DOHH2 (cell line): ENCODE data around the gene PLCB4.

Experiments used
- H3F3A ChIP-seq: fragments of 200-600 bp; sonication (generic), shearing (Covaris generic); 2 replicates; pipeline ENCODE4 v1.6.0; 2016; ENCODE audit warnings: antibody characterized with exemption, mild to moderate bottlenecking; ENCODE audit not compliant: control insufficient read depth, insufficient read depth
- H3K27ac ChIP-seq: fragments of 200-600 bp; sonication (generic); 2 replicates; pipeline ENCODE4 v1.5.1; 2014; ENCODE audit warnings: low read depth, mild to moderate bottlenecking, low read length, moderate library complexity
- H3K27me3 ChIP-seq: fragments of 200-600 bp; sonication (generic); 2 replicates; pipeline ENCODE4 v1.6.1; 2014; ENCODE audit warnings: mild to moderate bottlenecking, low read length, mixed read lengths; ENCODE audit not compliant: control insufficient read depth
- H3K36me3 ChIP-seq: fragments of 200-600 bp; sonication (generic); 2 replicates; pipeline ENCODE4 v1.6.1; 2014; ENCODE audit warnings: mild to moderate bottlenecking, low read length, moderate library complexity, mixed read lengths; ENCODE audit not compliant: control insufficient read depth
- H3K4me1 ChIP-seq: fragments of 200-600 bp; sonication (generic); 2 replicates; pipeline ENCODE4 v1.6.1; 2014; ENCODE audit warnings: mild to moderate bottlenecking, low read length, mixed read lengths; ENCODE audit not compliant: control insufficient read depth
- H3K4me2 ChIP-seq: fragments of 200-600 bp; sonication (generic); 2 replicates; pipeline ENCODE4 v1.6.0; 2014; ENCODE audit warnings: mild to moderate bottlenecking, low read length, moderate library complexity
- H3K4me3 ChIP-seq: fragments of 200-600 bp; sonication (generic); 2 replicates; pipeline ENCODE4 v1.5.1; 2014; ENCODE audit warnings: mild to moderate bottlenecking, low read length, mixed read lengths
- H3K79me2 ChIP-seq: fragments of 200-600 bp; sonication (generic); 2 replicates; pipeline ENCODE4 v1.6.1; 2014; ENCODE audit warnings: mild to moderate bottlenecking, low read length, mixed read lengths; ENCODE audit not compliant: control insufficient read depth
- H3K9me2 ChIP-seq: fragments of 200-600 bp; sonication (generic); replicated peaks from 2 replicates; pipeline ENCODE4 v1.6.1; 2014; ENCODE audit warnings: mild to moderate bottlenecking, low read length, mixed read lengths; ENCODE audit not compliant: control insufficient read depth
- H3K9me3 ChIP-seq: fragments of 200-600 bp; sonication (generic); 2 replicates; pipeline ENCODE4 v1.6.1; 2014; ENCODE audit warnings: antibody characterized with exemption, low read length, mixed read lengths; ENCODE audit not compliant: control insufficient read depth, insufficient read depth
- H4K20me1 ChIP-seq: fragments of 200-600 bp; sonication (generic); 2 replicates; pipeline ENCODE4 v1.6.0; 2014; ENCODE audit warnings: low read depth, mild to moderate bottlenecking, antibody characterized with exemption, low read length, moderate library complexity; ENCODE audit not compliant: control insufficient read depth, insufficient read depth
- EZH2phosphoT487 ChIP-seq: fragments of 200-600 bp; sonication (generic); IDR thresholded peaks from 2 replicates; pipeline ENCODE4 v1.6.1; 2017; ENCODE audit warnings: borderline replicate concordance, mild to moderate bottlenecking, antibody characterized with exemption, low read length, moderate library complexity, mixed read lengths
- TF ChIP-seq, protein P1 (sequence below): fragments of 200-600 bp; sonication (generic); IDR thresholded peaks from one replicate; pipeline ENCODE4 v1.5.1; 2014; ENCODE audit warnings: antibody characterized with exemption, mild to moderate bottlenecking, low read depth, low read length; ENCODE audit not compliant: poor library complexity, severe bottlenecking

The PLCB4 gene

DNA sequence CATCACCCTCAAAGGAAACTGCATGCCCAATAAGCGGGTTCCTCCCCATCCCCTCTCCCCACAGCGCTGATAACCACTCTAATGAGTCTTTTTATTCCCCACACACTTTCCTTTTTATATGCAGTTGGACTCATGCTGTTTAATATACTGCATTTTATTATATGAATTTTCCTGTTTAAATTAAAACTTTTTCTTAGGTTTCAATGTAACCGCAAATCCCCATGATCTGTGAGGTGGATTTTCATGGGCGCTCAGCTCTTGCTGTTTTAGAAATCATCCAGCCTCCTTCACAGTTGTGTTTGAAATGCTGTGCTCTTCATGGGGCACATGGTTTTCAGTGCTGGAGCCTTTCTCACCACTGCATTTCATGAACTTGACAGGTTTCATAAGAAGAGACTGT lies 280.4 kb downstream of the PLCB4 start:
- Histone ChIP-seq H3K27ac (no peak overlapping the region), H3K9me3 (no peaks in the 10 kb centered on the region), H3K27me3 (no peaks in the 10 kb centered on the region), H3K4me1 (no peaks in the 10 kb centered on the region), H3K4me3 (no peak overlapping the region), H3K9me2 (no peaks in the 10 kb centered on the region), H3K79me2 (no peaks in the 10 kb centered on the region), H3K36me3 (no peaks in the 10 kb centered on the region), H3K4me2 (no peak overlapping the region), H3F3A (no peaks in the 10 kb centered on the region), H4K20me1 (no peaks in the 10 kb centered on the region)
- TF ChIP-seq, protein P1, sequence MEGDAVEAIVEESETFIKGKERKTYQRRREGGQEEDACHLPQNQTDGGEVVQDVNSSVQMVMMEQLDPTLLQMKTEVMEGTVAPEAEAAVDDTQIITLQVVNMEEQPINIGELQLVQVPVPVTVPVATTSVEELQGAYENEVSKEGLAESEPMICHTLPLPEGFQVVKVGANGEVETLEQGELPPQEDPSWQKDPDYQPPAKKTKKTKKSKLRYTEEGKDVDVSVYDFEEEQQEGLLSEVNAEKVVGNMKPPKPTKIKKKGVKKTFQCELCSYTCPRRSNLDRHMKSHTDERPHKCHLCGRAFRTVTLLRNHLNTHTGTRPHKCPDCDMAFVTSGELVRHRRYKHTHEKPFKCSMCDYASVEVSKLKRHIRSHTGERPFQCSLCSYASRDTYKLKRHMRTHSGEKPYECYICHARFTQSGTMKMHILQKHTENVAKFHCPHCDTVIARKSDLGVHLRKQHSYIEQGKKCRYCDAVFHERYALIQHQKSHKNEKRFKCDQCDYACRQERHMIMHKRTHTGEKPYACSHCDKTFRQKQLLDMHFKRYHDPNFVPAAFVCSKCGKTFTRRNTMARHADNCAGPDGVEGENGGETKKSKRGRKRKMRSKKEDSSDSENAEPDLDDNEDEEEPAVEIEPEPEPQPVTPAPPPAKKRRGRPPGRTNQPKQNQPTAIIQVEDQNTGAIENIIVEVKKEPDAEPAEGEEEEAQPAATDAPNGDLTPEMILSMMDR: no peak
- no peak for TF ChIP-seq EZH2phosphoT487

DNA sequence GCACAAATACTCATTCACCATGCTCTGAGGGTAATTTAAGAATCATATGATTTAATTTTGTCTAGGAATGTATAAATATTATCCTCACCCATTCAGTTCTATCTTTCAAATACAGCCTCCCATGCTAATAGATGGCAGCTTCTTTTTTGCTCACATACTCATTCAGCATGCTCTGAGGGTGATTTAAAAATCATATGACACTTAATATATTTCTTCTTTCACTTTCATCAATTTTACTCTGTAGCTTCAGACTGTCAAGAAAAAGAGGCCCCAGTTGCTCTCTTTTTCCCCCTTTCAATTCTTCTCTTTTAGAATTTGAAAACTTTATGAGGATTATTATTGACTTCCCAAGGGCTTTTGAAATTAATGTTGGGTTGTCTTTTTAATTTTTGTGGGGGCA lies 283.9 kb downstream of the PLCB4 start:
- Histone ChIP-seq H3K36me3 (no peaks in the 10 kb centered on the region), H3K9me3 (no peaks in the 10 kb centered on the region), H3F3A (no peaks in the 10 kb centered on the region), H3K79me2 (no peaks in the 10 kb centered on the region), H3K4me2 (no peak overlapping the region), H3K9me2 (no peaks in the 10 kb centered on the region), H4K20me1 (no peaks in the 10 kb centered on the region), H3K27me3 (no peaks in the 10 kb centered on the region), H3K4me1 (no peaks in the 10 kb centered on the region), H3K4me3 (no peak overlapping the region), H3K27ac (no peak overlapping the region)
- no peak for TF ChIP-seq EZH2phosphoT487
- TF ChIP-seq, protein P1: no peak

DNA sequence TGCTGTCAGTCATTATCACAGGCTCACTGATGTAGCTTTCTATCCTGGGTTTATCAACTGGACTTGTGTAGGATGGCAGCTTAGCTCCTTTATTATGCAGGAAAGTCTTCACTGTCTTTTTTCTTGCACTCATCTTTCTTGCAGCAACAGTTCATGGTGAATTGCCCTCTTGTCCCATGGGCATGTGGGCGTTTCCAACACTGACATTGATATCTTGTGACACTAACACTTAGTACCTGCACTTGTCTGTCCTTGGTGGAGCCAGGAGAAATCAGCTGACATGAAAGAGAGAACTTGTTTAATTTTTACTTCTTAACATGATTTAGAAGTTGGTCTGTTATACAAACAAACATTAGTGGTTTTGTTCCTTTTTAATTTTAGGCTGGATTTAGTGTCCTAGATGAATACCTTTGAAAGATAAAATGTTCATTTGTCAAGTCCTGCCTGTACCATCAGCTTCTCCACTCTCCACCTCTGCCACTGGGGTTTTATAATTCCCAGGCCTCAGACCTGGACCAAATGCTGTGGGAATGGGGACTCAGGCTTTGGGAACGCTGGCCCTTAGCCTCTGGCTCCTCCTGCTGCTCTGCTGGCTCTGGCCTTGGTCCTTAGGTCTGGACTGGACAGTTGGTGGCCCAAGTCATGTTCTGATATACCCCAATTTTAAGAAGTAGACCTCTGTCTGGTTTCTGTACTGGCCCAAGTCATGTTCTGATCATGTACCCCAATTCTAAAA lies 284.5 kb downstream of the PLCB4 start:
- no peak overlapping the region for H3K4me3 ChIP-seq
- TF ChIP-seq, protein P1: no peak
- no peak for TF ChIP-seq EZH2phosphoT487
- no peak overlapping the region for H3K27ac ChIP-seq
- no peaks in the 10 kb centered on the region for H4K20me1 ChIP-seq
- no peaks in the 10 kb centered on the region for H3K9me2 ChIP-seq
- H3K36me3 ChIP-seq: no peaks in the 10 kb centered on the region
- H3K27me3 ChIP-seq: no peaks in the 10 kb centered on the region
- no peaks in the 10 kb centered on the region for H3F3A ChIP-seq
- no peaks in the 10 kb centered on the region for H3K79me2 ChIP-seq
- H3K4me2 ChIP-seq: no peak overlapping the region
- H3K9me3 ChIP-seq: no peaks in the 10 kb centered on the region
- no peaks in the 10 kb centered on the region for H3K4me1 ChIP-seq
